Osteocyte (in vitro differentiated cells): ENCODE data around the gene TRIM28. TPM values are rescaled to one million over a fixed set of nuclear protein-coding genes. Genes with fewer than 3 reads are reported as not detected.

Experiments
- DNase-seq: peaks from one replicate; pipeline ENCODE4 v3.0.0; 2021; ENCODE audit warnings: mixed read lengths; ENCODE audit not compliant: unreplicated experiment; ENCODE audit errors: extremely low spot score
- H3K27ac Mint-ChIP-seq: one replicate; pipeline ENCODE4 v1.8.0; 2021; ENCODE audit warnings: mild to moderate bottlenecking, mixed read lengths; ENCODE audit not compliant: unreplicated experiment
- H3K27me3 Mint-ChIP-seq: one replicate; pipeline ENCODE4 v1.8.0; 2021; ENCODE audit warnings: mixed read lengths; ENCODE audit not compliant: unreplicated experiment
- H3K36me3 Mint-ChIP-seq: one replicate; pipeline ENCODE4 v1.8.0; 2021; ENCODE audit warnings: mixed read lengths; ENCODE audit not compliant: unreplicated experiment
- H3K4me1 Mint-ChIP-seq: one replicate; pipeline ENCODE4 v1.8.0; 2021; ENCODE audit warnings: mixed read lengths; ENCODE audit not compliant: unreplicated experiment
- H3K4me3 Mint-ChIP-seq: one replicate; pipeline ENCODE4 v1.8.0; 2021; ENCODE audit warnings: mild to moderate bottlenecking, moderate library complexity, mixed read lengths; ENCODE audit not compliant: unreplicated experiment
- H3K9me3 Mint-ChIP-seq: one replicate; pipeline ENCODE4 v1.8.0; 2021; ENCODE audit warnings: mixed read lengths; ENCODE audit not compliant: unreplicated experiment
- CTCF ChIP-seq: fragments of 200-600 bp; sonication (generic); IDR thresholded peaks from 2 replicates; pipeline ENCODE4 v1.5.0; 2021; ENCODE audit warnings: antibody characterized with exemption, mild to moderate bottlenecking, moderate library complexity
- microRNA-seq: library from miRNA; unstranded; fragments of <30 nt; microRNA quantifications from one replicate; pipeline ENCODE4 v1.1.0, GENCODE V29; 2020; ENCODE audit not compliant: unreplicated experiment
- total RNA-seq: library from RNA; stranded (reverse); gene quantifications from 2 replicates; pipeline ENCODE4 v1.2.1, GENCODE V29; 2021

Gene TRIM28
- total RNA-seq, 1 donor from 2014 or later: 354 TPM

- no peak for TF ChIP-seq CTCF
- Mint-ChIP-seq H3K36me3 (peaks cover 13% of the 10 kb centered on the region), H3K9me3 (no peaks in the 10 kb centered on the region), H3K4me3 (no peak overlapping the region), H3K4me1 (peaks cover 2% of the 10 kb centered on the region), H3K27ac (no peak overlapping the region), H3K27me3 (no peaks in the 10 kb centered on the region)
- DNase-seq: no peak
Measured at GRCh38 chr19:58586133-58586765, 42.4 kb downstream of the TRIM28 start.

Small RNA genes within 50 kb of the gene (microRNA-seq; reads per million reads assigned to microRNA genes)
- gene MIR6807: not detected

Other genes starting within 250 kb of the TRIM28 start
- 28.7 and 36.2 TPM in 2 replicates for gene ERVK3-1, start 238.7 kb upstream of the TRIM28 start, total RNA-seq
- 3.7 and 4.1 TPM in 2 replicates for gene ZSCAN22, start 217.1 kb upstream of the TRIM28 start, total RNA-seq
- 39.8 and 40.0 TPM in 2 replicates for gene A1BG, start 190.6 kb upstream of the TRIM28 start, total RNA-seq
- gene ZNF497, start 181.3 kb upstream of the TRIM28 start, total RNA-seq: 1.4 and 2.7 TPM in 2 replicates
- gene ZNF837, start 163.0 kb upstream of the TRIM28 start, total RNA-seq: 2.5 and 3.0 TPM in 2 replicates
- 933 and 942 TPM in 2 replicates for gene RPS5, start 156.8 kb upstream of the TRIM28 start, total RNA-seq
- not detected in 2 replicates for gene RNF225, start 148.4 kb upstream of the TRIM28 start, total RNA-seq
- gene ZNF584, start 135.4 kb upstream of the TRIM28 start, total RNA-seq: 11.8 and 12.1 TPM in 2 replicates
- gene ZNF132, start 103.9 kb upstream of the TRIM28 start, total RNA-seq: 0.71 and 1.2 TPM in 2 replicates
- gene ZNF324B, start 92.4 kb upstream of the TRIM28 start, total RNA-seq: 7.4 and 8.2 TPM in 2 replicates
- 12.9 and 14.8 TPM in 2 replicates for gene ZNF324, start 77.0 kb upstream of the TRIM28 start, total RNA-seq
- 15.5 and 15.9 TPM in 2 replicates for gene ZNF446, start 67.7 kb upstream of the TRIM28 start, total RNA-seq
- 7.5 and 8.8 TPM in 2 replicates for gene SLC27A5, start 32.1 kb upstream of the TRIM28 start, total RNA-seq
- 16.7 and 17.2 TPM in 2 replicates for gene ZBTB45, start 24.3 kb upstream of the TRIM28 start, total RNA-seq
- gene CHMP2A, start 11.0 kb downstream of the TRIM28 start, total RNA-seq: 130 and 132 TPM in 2 replicates
- gene UBE2M, start 14.5 kb downstream of the TRIM28 start, total RNA-seq: 76.2 and 78.3 TPM in 2 replicates
- gene MZF1, start 29.3 kb downstream of the TRIM28 start, total RNA-seq: 25.3 and 30.9 TPM in 2 replicates